GM12801 (cell line): Measurements from ENCODE around the gene RUVBL2.

Source experiments
- TF ChIP-seq, protein P1 (sequence below): IDR thresholded peaks from one replicate; pipeline ENCODE4 v1.5.1; 2011; ENCODE audit warnings: control low read depth; ENCODE audit not compliant: insufficient read length; ENCODE audit errors: extremely low read depth

Gene RUVBL2

DNA sequence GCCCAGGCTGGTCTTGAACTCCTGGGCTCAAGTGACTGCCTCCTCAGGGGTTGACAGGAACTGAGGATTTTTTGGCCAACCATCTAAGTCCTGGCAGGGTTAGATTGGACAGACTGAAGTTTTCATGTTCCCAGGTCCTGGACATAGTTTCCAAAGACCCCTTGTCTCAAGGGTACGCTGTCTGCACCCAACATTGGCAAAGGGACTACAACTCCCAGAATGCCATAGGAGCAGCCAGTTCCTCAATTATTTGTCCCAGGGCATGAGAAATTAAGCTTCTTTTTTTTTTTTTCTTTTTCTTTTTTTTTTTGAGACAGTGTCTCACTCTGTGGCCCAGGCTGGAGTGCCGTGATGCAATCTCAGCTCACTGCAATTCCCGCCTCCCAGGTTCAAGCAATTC is 7.5 kb upstream of the RUVBL2 start:
- TF ChIP-seq, protein P1, sequence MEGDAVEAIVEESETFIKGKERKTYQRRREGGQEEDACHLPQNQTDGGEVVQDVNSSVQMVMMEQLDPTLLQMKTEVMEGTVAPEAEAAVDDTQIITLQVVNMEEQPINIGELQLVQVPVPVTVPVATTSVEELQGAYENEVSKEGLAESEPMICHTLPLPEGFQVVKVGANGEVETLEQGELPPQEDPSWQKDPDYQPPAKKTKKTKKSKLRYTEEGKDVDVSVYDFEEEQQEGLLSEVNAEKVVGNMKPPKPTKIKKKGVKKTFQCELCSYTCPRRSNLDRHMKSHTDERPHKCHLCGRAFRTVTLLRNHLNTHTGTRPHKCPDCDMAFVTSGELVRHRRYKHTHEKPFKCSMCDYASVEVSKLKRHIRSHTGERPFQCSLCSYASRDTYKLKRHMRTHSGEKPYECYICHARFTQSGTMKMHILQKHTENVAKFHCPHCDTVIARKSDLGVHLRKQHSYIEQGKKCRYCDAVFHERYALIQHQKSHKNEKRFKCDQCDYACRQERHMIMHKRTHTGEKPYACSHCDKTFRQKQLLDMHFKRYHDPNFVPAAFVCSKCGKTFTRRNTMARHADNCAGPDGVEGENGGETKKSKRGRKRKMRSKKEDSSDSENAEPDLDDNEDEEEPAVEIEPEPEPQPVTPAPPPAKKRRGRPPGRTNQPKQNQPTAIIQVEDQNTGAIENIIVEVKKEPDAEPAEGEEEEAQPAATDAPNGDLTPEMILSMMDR: no peak

- TF ChIP-seq, protein P1: no peak
Observed at GRCh38 chr19:48987323-48987722, 6.4 kb upstream of the RUVBL2 start.

DNA sequence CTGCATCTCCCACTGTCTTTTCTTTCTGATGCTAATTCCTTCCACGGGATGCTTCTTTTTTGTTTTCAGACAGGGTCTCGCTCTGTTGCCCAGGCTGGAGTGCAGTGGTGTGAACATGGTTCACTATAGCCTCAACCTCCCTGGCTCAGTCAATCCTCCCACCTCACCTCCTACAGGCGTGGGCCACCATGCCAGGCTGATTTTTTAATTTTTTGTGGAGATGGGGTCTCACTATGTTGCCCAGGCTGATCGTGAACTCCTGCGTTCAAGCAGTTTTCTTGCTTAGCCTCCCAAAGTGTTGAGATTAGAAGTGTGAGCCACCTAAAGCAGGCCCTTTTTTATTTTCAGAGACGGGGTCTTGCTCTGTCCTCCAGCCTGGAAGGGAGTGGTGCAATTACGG is 5.4 kb upstream of the RUVBL2 start:
- TF ChIP-seq, protein P1: no peak

- TF ChIP-seq, protein P1: no peak
Observed at GRCh38 chr19:48988860-48989259, 4.8 kb upstream of the RUVBL2 start.

GRCh38 chr19:48989701-48990291 is 3.9 kb upstream of the RUVBL2 start:
- TF ChIP-seq, protein P1: no peak

- TF ChIP-seq, protein P1: no peak
Observed at GRCh38 chr19:48990400-48990799, 3.3 kb upstream of the RUVBL2 start.

- TF ChIP-seq, protein P1: no peak
Observed at GRCh38 chr19:48991011-48991609, 2.6 kb upstream of the RUVBL2 start.
